ENCODE measurements around the gene THRB. TPM values are rescaled to one million over a fixed set of nuclear protein-coding genes. Genes with fewer than 3 reads are reported as not detected.

The THRB gene
- total RNA-seq, 1 experiment from 2014 or later = 13.5 TPM

- no peak overlapping the region for H3K27ac Mint-ChIP-seq (ENCODE audit: unreplicated experiment)
- intact Hi-C loops (cut with micrococcal nuclease; ENCODE audit: unreplicated experiment) = no loop called here
- no peak overlapping the region for H3K4me3 Mint-ChIP-seq (ENCODE audit: low read depth, unreplicated experiment)
- H3K4me1 Mint-ChIP-seq (ENCODE audit: low read depth, unreplicated experiment) = peaks cover 32% of the 10 kb centered on the region
- peaks cover 5% of the 10 kb centered on the region for H3K9me3 Mint-ChIP-seq (ENCODE audit: low read depth, unreplicated experiment)
- no peak for DNase-seq
- no peaks in the 10 kb centered on the region for H3K27me3 Mint-ChIP-seq (ENCODE audit: unreplicated experiment)
- BruUV-seq (replicated peaks) = no TSS peak
- no peaks in the 10 kb centered on the region for H3K36me3 Mint-ChIP-seq (ENCODE audit: insufficient read depth, unreplicated experiment)
- CTCF ChIA-PET = interaction anchor here (0.6 kb wide), 1 partner anchor 35 kb away, joined by 4 read pairs; no protein-coding TSS in a partner anchor
- TF ChIP-seq, protein P1, sequence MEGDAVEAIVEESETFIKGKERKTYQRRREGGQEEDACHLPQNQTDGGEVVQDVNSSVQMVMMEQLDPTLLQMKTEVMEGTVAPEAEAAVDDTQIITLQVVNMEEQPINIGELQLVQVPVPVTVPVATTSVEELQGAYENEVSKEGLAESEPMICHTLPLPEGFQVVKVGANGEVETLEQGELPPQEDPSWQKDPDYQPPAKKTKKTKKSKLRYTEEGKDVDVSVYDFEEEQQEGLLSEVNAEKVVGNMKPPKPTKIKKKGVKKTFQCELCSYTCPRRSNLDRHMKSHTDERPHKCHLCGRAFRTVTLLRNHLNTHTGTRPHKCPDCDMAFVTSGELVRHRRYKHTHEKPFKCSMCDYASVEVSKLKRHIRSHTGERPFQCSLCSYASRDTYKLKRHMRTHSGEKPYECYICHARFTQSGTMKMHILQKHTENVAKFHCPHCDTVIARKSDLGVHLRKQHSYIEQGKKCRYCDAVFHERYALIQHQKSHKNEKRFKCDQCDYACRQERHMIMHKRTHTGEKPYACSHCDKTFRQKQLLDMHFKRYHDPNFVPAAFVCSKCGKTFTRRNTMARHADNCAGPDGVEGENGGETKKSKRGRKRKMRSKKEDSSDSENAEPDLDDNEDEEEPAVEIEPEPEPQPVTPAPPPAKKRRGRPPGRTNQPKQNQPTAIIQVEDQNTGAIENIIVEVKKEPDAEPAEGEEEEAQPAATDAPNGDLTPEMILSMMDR (IDR thresholded peaks at IDR 0.05; ENCODE audit: unreplicated experiment) = no peak
Measured at GRCh38 chr3:24434651-24435050, 60.0 kb downstream of the THRB start.

DNA sequence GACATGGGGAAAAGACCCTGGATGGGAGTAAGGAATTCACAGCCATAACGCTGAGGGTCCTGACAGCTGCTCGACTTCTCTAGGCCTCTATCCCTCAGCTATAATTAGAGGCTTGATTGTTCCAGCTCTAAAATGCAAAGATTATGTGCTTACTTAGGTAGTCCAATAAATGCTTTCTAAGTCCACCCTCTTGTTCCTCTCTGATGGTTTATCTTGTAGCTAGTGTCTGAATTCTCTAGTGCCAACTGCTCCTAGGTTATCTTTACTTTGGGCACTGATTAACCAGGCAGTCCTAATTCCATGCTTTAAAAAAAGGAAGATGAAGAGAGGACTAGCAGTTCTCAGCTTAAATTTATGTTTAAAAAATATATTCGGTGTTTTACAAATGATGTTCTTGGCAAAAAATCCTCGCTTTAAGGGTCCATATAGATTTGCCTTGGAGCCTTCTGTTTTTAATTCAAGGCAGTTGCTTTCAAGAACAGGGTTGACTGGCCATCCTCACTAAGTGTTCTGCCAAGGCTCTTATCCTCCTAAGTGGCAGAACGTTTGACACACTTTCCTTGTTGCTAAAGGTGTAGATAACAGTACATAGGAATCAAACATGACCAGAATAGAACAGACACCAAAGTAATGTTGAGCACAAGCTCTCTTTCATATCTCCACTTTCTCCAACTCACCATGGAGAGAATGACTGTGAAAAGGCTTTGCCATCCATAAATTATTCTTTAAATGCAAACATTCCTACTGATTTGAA, 60.6 kb downstream of the THRB start:
- TF ChIP-seq, protein P1 (IDR thresholded peaks at IDR 0.05; ENCODE audit: unreplicated experiment) = no peak
- peaks cover 32% of the 10 kb centered on the region for H3K4me1 Mint-ChIP-seq (ENCODE audit: low read depth, unreplicated experiment)
- intact Hi-C loops (cut with micrococcal nuclease; ENCODE audit: unreplicated experiment) = no loop called here
- no peaks in the 10 kb centered on the region for H3K36me3 Mint-ChIP-seq (ENCODE audit: insufficient read depth, unreplicated experiment)
- DNase-seq = no peak
- CTCF ChIA-PET = interaction anchor here (0.6 kb wide), 1 partner anchor 35 kb away, joined by 4 read pairs; no protein-coding TSS in a partner anchor
- no peak overlapping the region for H3K27ac Mint-ChIP-seq (ENCODE audit: unreplicated experiment)
- no peaks in the 10 kb centered on the region for H3K27me3 Mint-ChIP-seq (ENCODE audit: unreplicated experiment)
- H3K9me3 Mint-ChIP-seq (ENCODE audit: low read depth, unreplicated experiment) = peaks cover 5% of the 10 kb centered on the region
- no TSS peak for BruUV-seq (replicated peaks)
- no peak overlapping the region for H3K4me3 Mint-ChIP-seq (ENCODE audit: low read depth, unreplicated experiment)

DNA sequence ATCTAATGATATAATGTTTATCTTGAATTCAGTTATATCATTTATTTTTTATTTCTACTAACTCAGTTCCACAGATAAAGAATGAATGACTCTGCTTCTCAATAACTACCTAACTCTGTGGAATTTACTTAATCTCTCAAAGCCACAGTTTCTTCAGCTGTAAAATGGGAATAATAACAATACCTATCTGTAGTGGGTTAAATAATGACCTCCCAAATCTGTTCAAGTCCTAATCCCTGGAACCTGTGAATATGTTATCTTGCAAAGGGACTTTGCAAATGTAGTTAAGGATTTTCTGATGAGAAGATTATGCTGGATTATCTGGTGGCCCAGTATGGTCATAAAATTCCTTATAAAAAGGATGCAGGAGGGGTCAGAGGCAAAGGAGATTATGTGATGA, 61.7 kb downstream of the THRB start:
- intact Hi-C loops (cut with micrococcal nuclease; ENCODE audit: unreplicated experiment) = no loop called here
- Mint-ChIP-seq H3K27me3 (ENCODE audit: unreplicated experiment) (no peaks in the 10 kb centered on the region), H3K9me3 (ENCODE audit: low read depth, unreplicated experiment) (peaks cover 5% of the 10 kb centered on the region), H3K4me3 (ENCODE audit: low read depth, unreplicated experiment) (no peak overlapping the region), H3K4me1 (ENCODE audit: low read depth, unreplicated experiment) (peaks cover 25% of the 10 kb centered on the region), H3K27ac (ENCODE audit: unreplicated experiment) (no peak overlapping the region), H3K36me3 (ENCODE audit: insufficient read depth, unreplicated experiment) (no peaks in the 10 kb centered on the region)
- no TSS peak for BruUV-seq (replicated peaks)
- no peak for DNase-seq
- TF ChIP-seq, protein P1 (IDR thresholded peaks at IDR 0.05; ENCODE audit: unreplicated experiment) = no peak
- CTCF ChIA-PET = no interaction called here

- no peaks in the 10 kb centered on the region for H3K36me3 Mint-ChIP-seq (ENCODE audit: insufficient read depth, unreplicated experiment)
- H3K27me3 Mint-ChIP-seq (ENCODE audit: unreplicated experiment) = no peaks in the 10 kb centered on the region
- TF ChIP-seq, protein P1 (IDR thresholded peaks at IDR 0.05; ENCODE audit: unreplicated experiment) = no peak
- intact Hi-C loops (cut with micrococcal nuclease; ENCODE audit: unreplicated experiment) = no loop called here
- DNase-seq = no peak
- H3K4me3 Mint-ChIP-seq (ENCODE audit: low read depth, unreplicated experiment) = no peak overlapping the region
- H3K27ac Mint-ChIP-seq (ENCODE audit: unreplicated experiment) = no peak overlapping the region
- H3K4me1 Mint-ChIP-seq (ENCODE audit: low read depth, unreplicated experiment) = no peaks in the 10 kb centered on the region
- peaks cover 5% of the 10 kb centered on the region for H3K9me3 Mint-ChIP-seq (ENCODE audit: low read depth, unreplicated experiment)
- BruUV-seq (replicated peaks) = no TSS peak
- CTCF ChIA-PET = interaction anchor here (0.7 kb wide), 1 partner anchor 91 kb away, joined by 5 read pairs; no protein-coding TSS in a partner anchor
Measured at GRCh38 chr3:24428481-24428880, 66.2 kb downstream of the THRB start.

Measured in Calu3 (cell line).